GM12874 (cell line): ENCODE data around the gene PDE8A.

Experiments
- TF ChIP-seq, protein P1 (sequence below): IDR thresholded peaks from 2 replicates; pipeline ENCODE4 v1.5.1; 2011; ENCODE audit warnings: low read depth, mild to moderate bottlenecking, control low read depth, low read length, moderate library complexity; ENCODE audit not compliant: insufficient read depth

The PDE8A gene

DNA sequence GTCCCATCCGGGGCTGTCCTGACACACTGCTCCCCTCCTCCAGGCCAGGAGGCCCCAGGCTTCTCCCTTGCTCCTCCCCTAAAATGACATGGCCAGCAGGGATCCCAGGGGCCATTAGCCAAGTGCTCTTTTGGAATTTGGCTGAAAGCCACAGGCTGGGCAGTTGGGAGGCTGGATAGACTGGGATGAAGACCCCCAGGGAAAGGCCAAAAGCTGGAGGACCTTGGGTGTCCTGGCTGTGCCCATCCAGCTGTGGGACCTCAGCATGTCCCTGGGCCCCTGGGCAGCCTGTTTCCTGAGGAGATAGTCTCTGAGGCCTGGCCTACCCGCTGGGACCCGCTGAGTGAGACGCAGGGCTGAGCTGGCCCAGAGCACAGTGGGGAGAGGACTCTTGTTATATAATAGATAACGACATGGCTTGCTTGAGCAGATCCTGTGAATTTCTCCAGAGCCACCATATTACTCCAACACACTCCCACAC is 5.7 kb upstream of the PDE8A start:
- TF ChIP-seq, protein P1, sequence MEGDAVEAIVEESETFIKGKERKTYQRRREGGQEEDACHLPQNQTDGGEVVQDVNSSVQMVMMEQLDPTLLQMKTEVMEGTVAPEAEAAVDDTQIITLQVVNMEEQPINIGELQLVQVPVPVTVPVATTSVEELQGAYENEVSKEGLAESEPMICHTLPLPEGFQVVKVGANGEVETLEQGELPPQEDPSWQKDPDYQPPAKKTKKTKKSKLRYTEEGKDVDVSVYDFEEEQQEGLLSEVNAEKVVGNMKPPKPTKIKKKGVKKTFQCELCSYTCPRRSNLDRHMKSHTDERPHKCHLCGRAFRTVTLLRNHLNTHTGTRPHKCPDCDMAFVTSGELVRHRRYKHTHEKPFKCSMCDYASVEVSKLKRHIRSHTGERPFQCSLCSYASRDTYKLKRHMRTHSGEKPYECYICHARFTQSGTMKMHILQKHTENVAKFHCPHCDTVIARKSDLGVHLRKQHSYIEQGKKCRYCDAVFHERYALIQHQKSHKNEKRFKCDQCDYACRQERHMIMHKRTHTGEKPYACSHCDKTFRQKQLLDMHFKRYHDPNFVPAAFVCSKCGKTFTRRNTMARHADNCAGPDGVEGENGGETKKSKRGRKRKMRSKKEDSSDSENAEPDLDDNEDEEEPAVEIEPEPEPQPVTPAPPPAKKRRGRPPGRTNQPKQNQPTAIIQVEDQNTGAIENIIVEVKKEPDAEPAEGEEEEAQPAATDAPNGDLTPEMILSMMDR: no peak

DNA sequence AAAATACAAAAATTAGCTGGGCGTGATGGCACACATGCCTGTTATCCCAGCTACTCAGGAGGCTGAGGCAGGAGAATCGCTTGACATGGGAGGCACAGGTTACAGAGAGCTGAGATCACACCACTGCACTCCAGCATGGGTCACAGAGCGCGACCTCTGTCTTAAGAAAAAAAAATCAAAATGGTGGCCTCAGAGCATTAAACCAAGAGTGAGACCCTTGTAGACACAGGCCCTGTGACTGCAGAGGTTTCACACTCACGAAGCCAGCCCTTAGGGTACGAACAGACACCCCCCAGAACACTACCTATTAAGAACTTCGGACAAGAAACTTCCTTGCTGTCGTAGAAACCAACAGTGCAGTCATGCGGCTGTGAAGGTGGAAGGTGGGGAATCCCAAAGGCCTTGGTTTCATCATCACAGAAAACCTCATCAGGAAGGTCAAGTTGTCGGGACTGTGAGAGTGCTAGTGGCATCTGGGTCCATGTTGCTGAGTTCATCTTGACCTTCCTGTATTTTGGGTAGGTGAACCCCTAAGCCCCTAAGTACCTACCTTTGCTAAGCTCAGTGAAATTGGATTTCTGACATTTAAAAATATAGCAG is 4.8 kb upstream of the PDE8A start:
- TF ChIP-seq, protein P1: no peak

GRCh38 chr15:84979651-84980050 is 2.0 kb upstream of the PDE8A start:
- TF ChIP-seq, protein P1: no peak

DNA sequence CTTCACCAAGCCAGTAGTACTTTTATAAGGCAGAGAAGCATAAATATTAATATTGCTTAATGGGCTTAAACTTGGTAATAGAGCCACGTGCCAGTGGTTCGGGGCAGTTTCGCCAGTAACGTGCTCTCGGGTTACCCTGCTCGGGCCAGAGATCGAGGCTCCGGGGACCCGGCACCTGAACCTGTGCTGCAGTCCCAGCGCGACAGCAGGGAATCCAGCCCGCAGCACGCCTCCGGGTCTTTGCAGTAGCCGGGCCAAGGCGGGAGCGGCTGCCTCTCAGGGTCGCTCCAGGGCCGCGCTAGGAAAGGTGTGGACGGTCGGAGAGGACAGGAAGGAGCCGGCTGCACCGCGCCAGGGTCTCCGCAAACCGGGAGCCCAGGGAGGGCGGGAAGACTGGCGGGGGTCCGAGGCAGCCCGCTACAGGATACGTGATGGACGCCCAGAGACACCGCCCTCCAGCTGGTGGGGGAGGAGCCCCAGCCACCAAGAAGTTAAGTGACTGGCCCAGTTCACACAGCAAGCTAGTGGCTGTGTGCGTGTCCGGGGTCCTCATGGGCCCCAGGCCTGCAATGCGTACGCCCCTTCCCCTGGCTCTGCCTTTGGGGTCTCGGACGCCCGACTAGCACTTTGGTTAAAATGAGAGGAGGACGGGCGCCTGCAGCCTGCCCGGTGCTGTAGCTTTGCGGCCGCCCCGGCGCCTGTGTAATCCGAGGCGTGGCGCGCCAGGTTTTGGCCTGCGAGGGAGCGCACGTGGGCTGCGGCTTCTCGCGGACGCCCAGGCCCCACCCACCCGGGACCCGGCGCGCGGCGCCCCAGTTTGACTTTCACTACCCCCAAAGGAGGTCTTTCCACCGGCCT is 1.2 kb upstream of the PDE8A start:
- TF ChIP-seq, protein P1: no peak

DNA sequence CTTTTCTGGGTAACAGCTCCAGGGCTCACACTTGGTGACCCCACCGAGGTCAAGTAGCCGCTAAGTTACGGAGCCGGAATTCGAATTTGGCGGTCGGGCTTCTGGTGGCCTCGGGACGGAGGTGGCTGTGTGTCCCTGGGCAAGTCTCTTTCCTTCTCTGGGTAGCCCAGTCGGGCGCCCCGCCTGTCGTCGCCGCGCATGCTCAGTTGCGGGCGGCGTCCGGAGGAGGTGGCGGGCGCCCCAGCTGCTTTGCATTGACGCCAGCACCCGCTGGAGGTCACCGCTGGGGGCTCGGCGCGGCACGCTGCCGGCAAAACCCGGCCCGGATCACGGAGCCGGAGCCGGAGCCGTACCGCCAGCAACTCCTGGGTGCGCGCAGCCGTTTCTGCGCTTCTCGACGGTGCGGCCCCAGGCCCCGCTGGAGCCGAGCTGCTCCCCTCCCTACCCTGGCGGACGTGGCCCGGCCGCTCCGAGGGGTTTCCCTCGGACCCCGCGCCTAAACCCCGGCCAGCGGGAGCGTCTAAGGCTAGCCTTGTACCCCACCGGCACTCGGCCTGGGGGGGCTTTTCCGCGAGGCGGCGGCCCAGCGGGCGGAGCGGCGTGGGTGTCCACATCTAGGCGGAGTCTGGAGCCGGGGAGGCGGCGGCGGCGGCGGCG is 474 bp upstream of the PDE8A start:
- TF ChIP-seq, protein P1: 0 out of 2 replicates have a peak, but pooled peaks have one; percentile 13

GRCh38 chr15:84982301-84982920 is 755 bp downstream of the PDE8A start:
- TF ChIP-seq, protein P1: no peak

GRCh38 chr15:84983294-84983693 is 1.6 kb downstream of the PDE8A start:
- TF ChIP-seq, protein P1: no peak
